Measurements from ENCODE around the gene CPEB4. TPM values are rescaled to one million over a fixed set of nuclear protein-coding genes. Genes with fewer than 3 reads are reported as not detected.

Gene CPEB4
- total RNA-seq, 1 experiment from 2014 or later = 11.1 TPM

DNA sequence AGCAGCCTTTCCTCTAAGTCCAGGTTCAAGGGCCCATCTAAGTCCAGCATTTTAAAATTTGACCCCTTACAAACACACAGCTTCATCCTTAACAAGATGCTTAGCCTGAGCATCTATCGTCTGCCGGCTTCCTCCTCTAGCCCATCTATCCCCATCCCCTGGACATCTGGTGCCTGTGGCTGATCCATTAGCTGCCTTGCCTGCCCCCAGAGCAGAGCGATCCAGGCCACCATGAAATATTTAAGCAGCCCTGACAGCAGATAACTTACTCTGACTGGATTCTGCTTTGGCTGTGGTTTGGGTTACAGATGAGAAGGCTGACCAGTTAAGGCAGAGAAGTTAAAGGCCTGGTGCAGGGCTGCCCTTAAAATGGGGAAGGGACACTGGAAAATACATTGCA is 30.9 kb upstream of the CPEB4 start:
- Histone ChIP-seq H2AFZ (ENCODE audit: low read depth, low read length, poor library complexity, severe bottlenecking) (no peak overlapping the region), H3K4me1 (ENCODE audit: control insufficient read depth in 1 of 2, insufficient read depth in 2 of 2, low read length in 2 of 2) (no peaks in the 10 kb centered on the region), H3K4me3 (replicated peaks in 1 of 2; ENCODE audit: low read depth in 1 of 2, low read length in 2 of 2) (no peak overlapping the region), H4K20me1 (ENCODE audit: insufficient read depth) (no peaks in the 10 kb centered on the region), H3K4me2 (ENCODE audit: low read length) (no peak overlapping the region), H3K36me3 (ENCODE audit: control insufficient read depth in 1 of 2, insufficient read depth in 2 of 2, low read length in 2 of 2) (no peaks in the 10 kb centered on the region), H3K27me3 (ENCODE audit: insufficient read depth, low read length) (no peaks in the 10 kb centered on the region), H3K9me2 (ENCODE audit: insufficient read depth) (no peaks in the 10 kb centered on the region), H3K9me3 (ENCODE audit: control insufficient read depth in 1 of 2, insufficient read depth in 1 of 2, low read depth in 1 of 2, low read length in 2 of 2) (no peaks in the 10 kb centered on the region), H3K27ac (ENCODE audit: low read depth, low read length) (no peak overlapping the region), H3K9ac (ENCODE audit: low read length) (no peak overlapping the region), H3K79me2 (ENCODE audit: insufficient read depth, low read length) (no peaks in the 10 kb centered on the region)
- no peak for TF ChIP-seq EZH2phosphoT487 (IDR thresholded peaks at IDR 0.05; ENCODE audit: borderline replicate concordance)
- TF ChIP-seq POLR2A (IDR thresholded peaks at IDR 0.05; ENCODE audit: borderline replicate concordance, extremely low read depth, insufficient read depth, insufficient read length) = no peak
- TF ChIP-seq CEBPB (IDR thresholded peaks at IDR 0.05; ENCODE audit: low read depth) = no peak
- TF ChIP-seq SRF (IDR thresholded peaks at IDR 0.05; ENCODE audit: low read depth) = no peak
- TF ChIP-seq CBX3 (IDR thresholded peaks at IDR 0.05; ENCODE audit: low read depth) = no peak
- POLR2A ChIA-PET = no interaction called here
- BruUV-seq (replicated peaks) = no TSS peak
- RAD21 ChIA-PET (ENCODE audit: low non-redundant PET in 1 of 2, low total read pairs in 2 of 2, uncharacterized antibody in 2 of 2, unreplicated experiment in 2 of 2) = no interaction called here
- no peak for ATAC-seq
- CTCF ChIA-PET = no interaction called here
- intact Hi-C loops (cut with micrococcal nuclease) = no loop called here
- DNase-seq (ENCODE audit: low read depth, low spot score) = no peak

DNA sequence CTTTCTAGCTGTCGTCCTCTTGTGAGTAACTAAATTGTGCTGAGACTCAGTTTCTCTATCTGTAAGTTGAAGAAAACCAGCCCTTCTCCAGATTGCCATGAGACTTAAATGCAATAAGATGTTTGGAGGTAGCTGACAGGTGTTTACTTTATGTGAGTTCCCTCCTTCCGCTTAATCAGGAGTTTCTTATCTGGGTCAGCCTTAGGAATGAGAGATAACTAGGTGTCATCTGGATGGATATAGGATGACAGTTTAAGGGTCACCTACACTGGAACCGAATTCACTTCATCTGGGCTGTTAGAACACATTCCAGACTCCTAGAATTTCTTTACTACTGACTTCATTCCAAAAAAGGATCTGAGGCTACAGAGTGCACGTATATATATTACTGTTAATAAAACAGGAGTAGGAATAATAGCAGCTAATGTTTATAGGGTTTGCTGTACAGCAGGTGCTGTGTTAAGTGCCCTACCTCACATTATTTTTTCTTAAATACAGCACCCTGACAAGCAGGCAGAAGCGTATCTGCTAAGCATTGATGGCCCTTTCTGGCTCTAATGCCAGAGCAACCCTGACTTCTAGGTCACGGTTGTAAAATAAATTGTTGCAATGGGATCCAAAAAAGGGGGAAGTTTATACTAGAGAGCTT is 30.0 kb upstream of the CPEB4 start:
- H3K9ac ChIP-seq (ENCODE audit: low read length) = no peak overlapping the region
- no peaks in the 10 kb centered on the region for H4K20me1 ChIP-seq (ENCODE audit: insufficient read depth)
- POLR2A ChIA-PET = no interaction called here
- RAD21 ChIA-PET (ENCODE audit: low non-redundant PET in 1 of 2, low total read pairs in 2 of 2, uncharacterized antibody in 2 of 2, unreplicated experiment in 2 of 2) = no interaction called here
- intact Hi-C loops (cut with micrococcal nuclease) = no loop called here
- H3K4me3 ChIP-seq (replicated peaks in 1 of 2; ENCODE audit: low read depth in 1 of 2, low read length in 2 of 2) = no peak overlapping the region
- no peaks in the 10 kb centered on the region for H3K79me2 ChIP-seq (ENCODE audit: insufficient read depth, low read length)
- TF ChIP-seq SIN3A (IDR thresholded peaks at IDR 0.05; ENCODE audit: low read depth) = no peak
- TF ChIP-seq CBX3 (IDR thresholded peaks at IDR 0.05; ENCODE audit: low read depth) = no peak
- TF ChIP-seq ZBTB33 (IDR thresholded peaks at IDR 0.05; ENCODE audit: extremely low read depth, insufficient replicate concordance, low read length) = no peak
- TF ChIP-seq, protein P1, sequence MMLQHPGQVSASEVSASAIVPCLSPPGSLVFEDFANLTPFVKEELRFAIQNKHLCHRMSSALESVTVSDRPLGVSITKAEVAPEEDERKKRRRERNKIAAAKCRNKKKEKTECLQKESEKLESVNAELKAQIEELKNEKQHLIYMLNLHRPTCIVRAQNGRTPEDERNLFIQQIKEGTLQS (IDR thresholded peaks at IDR 0.05) = no peak
- no peak for TF ChIP-seq FOSL1 (IDR thresholded peaks at IDR 0.05; ENCODE audit: low read depth)
- TF ChIP-seq, protein P2, sequence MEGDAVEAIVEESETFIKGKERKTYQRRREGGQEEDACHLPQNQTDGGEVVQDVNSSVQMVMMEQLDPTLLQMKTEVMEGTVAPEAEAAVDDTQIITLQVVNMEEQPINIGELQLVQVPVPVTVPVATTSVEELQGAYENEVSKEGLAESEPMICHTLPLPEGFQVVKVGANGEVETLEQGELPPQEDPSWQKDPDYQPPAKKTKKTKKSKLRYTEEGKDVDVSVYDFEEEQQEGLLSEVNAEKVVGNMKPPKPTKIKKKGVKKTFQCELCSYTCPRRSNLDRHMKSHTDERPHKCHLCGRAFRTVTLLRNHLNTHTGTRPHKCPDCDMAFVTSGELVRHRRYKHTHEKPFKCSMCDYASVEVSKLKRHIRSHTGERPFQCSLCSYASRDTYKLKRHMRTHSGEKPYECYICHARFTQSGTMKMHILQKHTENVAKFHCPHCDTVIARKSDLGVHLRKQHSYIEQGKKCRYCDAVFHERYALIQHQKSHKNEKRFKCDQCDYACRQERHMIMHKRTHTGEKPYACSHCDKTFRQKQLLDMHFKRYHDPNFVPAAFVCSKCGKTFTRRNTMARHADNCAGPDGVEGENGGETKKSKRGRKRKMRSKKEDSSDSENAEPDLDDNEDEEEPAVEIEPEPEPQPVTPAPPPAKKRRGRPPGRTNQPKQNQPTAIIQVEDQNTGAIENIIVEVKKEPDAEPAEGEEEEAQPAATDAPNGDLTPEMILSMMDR (IDR thresholded peaks at IDR 0.05 in 2 of 3, conservative IDR thresholded peaks at IDR 0.05 in 1 of 3; ENCODE audit: borderline replicate concordance in 1 of 3, insufficient read depth in 1 of 3, low read depth in 2 of 3, low read length in 2 of 3) = no peak
- no peak for TF ChIP-seq RAD21 (IDR thresholded peaks at IDR 0.05; ENCODE audit: low read depth)
- TF ChIP-seq JUND (IDR thresholded peaks at IDR 0.05) = no peak
- no peak for TF ChIP-seq CEBPB (IDR thresholded peaks at IDR 0.05; ENCODE audit: low read depth)
- no peaks in the 10 kb centered on the region for H3K27me3 ChIP-seq (ENCODE audit: insufficient read depth, low read length)
- H3K4me2 ChIP-seq (ENCODE audit: low read length) = no peak overlapping the region
- no peak overlapping the region for H3K27ac ChIP-seq (ENCODE audit: low read depth, low read length)
- no peak overlapping the region for H2AFZ ChIP-seq (ENCODE audit: low read depth, low read length, poor library complexity, severe bottlenecking)
- H3K36me3 ChIP-seq (ENCODE audit: control insufficient read depth in 1 of 2, insufficient read depth in 2 of 2, low read length in 2 of 2) = no peaks in the 10 kb centered on the region
- no peak for DNase-seq (ENCODE audit: low read depth, low spot score)
- no peak for ATAC-seq
- CTCF ChIA-PET = no interaction called here
- no peaks in the 10 kb centered on the region for H3K4me1 ChIP-seq (ENCODE audit: control insufficient read depth in 1 of 2, insufficient read depth in 2 of 2, low read length in 2 of 2)
- no peaks in the 10 kb centered on the region for H3K9me3 ChIP-seq (ENCODE audit: control insufficient read depth in 1 of 2, insufficient read depth in 1 of 2, low read depth in 1 of 2, low read length in 2 of 2)
- no TSS peak for BruUV-seq (replicated peaks)
- H3K9me2 ChIP-seq (ENCODE audit: insufficient read depth) = no peaks in the 10 kb centered on the region
